EL (cell line): ENCODE data around the gene APPBP2.
A peak's percentile ranks its signal among the peaks of the same experiment; 100 is the strongest.
"Not testable (repeated sequence)": the region's sequence is repeated elsewhere in the genome, so short reads cannot be mapped to it uniquely, and the experiment has no call there.

Source experiments
- DNase-seq: peaks from one replicate; pipeline ENCODE4 v3.0.0-alpha.2; 2016

The APPBP2 gene, protein sequence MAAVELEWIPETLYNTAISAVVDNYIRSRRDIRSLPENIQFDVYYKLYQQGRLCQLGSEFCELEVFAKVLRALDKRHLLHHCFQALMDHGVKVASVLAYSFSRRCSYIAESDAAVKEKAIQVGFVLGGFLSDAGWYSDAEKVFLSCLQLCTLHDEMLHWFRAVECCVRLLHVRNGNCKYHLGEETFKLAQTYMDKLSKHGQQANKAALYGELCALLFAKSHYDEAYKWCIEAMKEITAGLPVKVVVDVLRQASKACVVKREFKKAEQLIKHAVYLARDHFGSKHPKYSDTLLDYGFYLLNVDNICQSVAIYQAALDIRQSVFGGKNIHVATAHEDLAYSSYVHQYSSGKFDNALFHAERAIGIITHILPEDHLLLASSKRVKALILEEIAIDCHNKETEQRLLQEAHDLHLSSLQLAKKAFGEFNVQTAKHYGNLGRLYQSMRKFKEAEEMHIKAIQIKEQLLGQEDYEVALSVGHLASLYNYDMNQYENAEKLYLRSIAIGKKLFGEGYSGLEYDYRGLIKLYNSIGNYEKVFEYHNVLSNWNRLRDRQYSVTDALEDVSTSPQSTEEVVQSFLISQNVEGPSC

GRCh38 chr17:60525685-60526514, at the start of gene APPBP2:
TSS of gene APPBP2 (minus strand) at chr17:60526242. CDS start at chr17:60525931, 311 bp downstream.
- peak; percentile 90 for DNase-seq

DNA sequence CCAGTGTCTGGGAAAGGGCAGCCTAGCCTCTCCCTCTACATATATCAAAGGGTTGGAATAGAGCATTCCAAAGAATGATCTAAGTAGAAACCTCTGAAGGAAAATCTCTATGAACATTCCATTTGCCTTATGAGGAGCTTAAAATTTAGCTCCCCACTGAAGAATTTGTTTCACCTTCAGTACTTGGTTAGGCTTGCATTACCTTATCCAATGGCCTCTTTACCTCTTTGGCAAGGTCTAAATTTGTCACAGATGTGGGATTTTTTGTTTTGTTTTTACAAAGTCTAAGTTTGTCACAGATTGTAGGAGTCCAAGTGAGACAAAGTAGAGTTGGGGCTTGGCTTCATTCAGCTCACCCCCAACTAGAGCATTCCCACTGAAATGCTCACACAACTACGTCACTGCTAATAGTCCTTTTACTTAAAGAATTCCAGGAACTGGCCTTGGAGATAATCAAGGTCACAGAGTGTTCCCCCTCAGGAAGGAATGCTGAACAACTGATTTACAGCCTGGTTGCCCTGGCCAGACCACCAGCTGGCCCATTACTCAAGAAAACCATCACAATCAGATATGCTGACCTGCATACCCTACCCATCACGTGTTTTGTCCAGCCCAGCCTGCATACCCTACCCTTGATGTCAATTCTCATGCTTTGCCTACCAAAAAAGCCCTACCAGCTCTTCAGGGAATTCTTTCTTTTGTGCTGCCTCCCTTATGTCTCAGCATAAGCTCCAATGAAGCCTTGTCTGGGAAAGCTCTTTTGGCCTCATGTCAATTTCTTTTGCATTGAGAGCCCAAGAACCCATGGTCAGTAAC, 47.4 kb upstream of the APPBP2 start:
- peak; percentile 77 for DNase-seq

DNA sequence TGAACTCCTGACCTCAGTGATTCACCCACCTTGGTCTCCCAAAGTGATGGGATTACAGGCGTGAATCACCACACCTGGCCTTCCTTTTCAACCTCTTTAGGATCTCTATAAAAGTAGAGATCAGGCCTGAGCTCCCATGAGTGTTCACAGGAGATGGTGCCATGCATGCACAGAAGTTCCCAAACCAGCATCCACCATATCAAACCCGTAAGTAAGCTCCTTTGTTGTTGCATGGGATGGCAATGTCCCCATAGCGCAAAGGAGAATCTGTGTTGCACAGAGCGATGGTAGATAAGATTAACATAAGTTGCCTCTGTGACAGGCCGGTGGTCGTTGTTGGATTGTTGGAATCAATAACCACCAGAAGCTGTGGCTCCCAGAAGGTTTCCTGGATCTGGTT, 39.2 kb upstream of the APPBP2 start:
- DNase-seq: no peak

DNA sequence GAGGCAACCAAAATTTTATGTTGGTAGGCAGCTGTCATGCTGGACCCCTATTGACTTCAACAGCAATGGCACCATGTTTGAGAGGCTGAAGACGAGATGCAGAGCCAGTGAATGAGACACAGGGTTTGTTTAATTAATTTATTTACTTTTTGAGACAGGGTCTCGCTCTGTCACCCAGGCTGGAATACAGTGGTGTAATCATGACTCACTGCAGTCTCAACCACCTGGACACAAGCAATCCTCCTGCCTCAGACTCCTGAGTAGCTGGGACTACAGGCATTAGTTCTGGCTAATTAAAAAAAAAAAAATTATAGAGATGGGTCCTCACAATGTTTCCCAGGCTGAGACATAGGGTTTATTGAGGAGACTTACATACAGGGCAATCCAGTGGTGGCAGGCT, 37.7 kb upstream of the APPBP2 start:
- no peak for DNase-seq

- DNase-seq: no peak
Observed at GRCh38 chr17:60562421-60562820, 36.4 kb upstream of the APPBP2 start.

- DNase-seq: no peak
Observed at GRCh38 chr17:60560860-60561257, 34.8 kb upstream of the APPBP2 start.

DNA sequence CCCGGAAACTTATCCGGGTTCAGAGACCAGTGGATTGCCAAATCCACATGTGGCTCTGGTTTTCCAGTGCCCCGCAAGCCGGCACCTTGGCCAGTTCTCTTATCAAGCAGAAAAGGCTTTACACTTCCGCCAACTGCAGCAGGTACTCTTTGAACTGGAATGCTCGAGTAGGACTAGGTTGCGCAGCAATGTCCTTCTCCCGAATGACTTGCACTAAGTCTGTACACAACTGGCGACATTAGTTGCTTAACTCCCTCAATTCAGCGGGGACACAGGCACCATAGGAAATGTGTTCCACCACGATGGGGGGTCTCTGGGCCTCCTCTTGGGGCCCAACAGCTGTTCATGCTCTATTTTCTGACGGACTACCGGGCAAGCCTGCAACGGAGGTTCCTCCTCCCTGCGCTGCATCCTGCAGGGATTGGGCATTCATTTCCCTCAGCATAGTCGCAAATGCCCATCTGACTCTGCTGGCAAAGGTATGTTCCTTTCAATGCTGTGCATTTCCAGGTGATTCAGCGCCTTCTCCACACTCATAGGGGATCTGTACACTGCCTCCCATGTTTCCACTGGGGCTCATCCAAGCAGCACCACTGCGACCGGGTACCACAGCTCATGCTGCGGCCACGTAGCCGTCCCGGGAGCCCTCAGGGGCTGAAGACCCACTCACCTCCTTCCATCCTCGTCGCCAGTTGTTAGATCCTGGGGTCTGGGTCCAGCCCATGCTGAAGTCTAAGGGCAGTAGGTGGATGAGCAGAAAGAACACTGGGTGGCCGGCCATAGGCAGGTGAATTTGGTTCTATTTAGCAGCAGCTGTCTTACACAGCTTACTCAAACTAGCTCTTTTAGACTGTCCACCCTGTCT, 34.2 kb upstream of the APPBP2 start:
- no peak for DNase-seq

- no peak for DNase-seq
Observed at GRCh38 chr17:60559659-60559994, 33.6 kb upstream of the APPBP2 start.

- no peak for DNase-seq
Observed at GRCh38 chr17:60557805-60558204, 31.8 kb upstream of the APPBP2 start.

- no peak for DNase-seq
Observed at GRCh38 chr17:60555786-60556185, 29.7 kb upstream of the APPBP2 start.

DNA sequence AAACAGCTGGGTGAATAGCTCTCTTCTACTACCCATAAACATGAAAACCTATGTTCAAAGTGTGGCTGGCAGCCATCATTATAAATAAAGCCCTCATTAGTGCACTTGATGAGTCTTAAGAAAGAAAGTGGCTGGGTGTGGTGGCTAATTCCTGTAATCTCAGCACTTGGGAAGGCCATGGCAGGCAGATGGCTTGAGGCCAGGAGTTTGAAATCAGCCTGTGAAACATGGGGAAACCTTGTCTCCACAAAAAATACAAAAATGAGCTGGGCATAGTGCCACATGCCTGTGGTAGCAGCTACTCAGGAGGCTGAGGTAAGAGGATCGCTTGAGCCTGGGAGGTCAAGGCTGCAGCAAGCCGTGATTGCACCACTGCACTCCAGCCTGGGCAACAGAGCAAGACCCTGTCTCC, 28.3 kb upstream of the APPBP2 start:
- peak; percentile 82 for DNase-seq

DNA sequence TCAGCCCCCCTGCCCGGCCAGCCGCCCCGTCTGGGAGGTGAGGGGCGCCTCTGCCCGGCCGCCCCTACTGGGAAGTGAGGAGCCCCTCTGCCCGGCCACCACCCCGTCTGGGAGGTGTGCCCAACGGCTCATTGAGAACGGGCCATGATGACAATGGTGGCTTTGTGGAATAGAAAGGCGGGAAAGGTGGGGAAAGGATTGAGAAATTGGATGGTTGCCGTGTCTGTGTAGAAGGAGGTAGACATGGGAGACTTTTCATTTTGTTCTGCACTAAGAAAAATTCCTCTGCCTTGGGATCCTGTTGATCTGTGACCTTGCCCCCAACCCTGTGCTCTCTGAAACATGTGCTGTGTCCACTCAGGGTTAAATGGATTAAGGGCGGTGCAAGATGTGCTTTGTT, 26.2 kb upstream of the APPBP2 start:
- DNase-seq: not testable (repeated sequence)

DNA sequence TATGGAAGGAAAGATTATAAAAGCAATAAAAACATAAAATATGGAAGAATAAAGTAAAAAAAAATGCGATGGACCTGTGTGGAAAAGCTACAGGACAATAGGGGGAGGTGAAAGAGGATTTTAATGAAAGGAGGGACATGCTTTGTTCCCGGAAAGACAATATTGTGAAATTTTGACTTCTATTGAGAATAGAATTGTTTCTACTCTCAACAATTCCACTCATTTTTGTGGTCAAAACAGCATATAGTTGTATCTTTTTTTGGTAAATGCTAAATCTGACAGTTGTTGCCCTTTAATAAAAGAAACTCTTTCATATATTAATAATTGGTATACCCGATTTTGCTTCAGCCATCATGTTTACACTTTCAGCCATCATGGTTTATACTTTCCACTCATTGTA, 22.9 kb upstream of the APPBP2 start:
- DNase-seq: no peak

GRCh38 chr17:60545465-60546191, 19.6 kb upstream of the APPBP2 start:
- DNase-seq: no peak

DNA sequence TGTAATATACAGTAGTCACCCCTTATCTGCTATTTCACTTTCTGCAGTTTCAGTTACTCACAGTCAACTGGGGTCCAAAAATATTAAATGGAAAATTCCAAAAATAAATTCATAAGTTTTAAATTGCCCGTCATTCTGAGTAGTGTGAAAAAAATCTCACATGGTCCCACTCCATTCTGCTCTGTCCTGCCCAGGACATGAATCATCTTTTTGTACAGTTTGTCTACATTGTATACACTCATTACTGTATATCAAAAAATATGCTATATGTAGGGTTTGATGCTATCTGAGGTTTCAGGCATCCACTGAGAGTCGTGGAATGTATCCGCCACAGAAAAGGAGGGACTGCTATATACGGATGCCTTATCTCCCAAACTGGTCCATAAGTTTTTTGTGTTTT, 16.0 kb upstream of the APPBP2 start:
- peak; percentile 26 for DNase-seq

DNA sequence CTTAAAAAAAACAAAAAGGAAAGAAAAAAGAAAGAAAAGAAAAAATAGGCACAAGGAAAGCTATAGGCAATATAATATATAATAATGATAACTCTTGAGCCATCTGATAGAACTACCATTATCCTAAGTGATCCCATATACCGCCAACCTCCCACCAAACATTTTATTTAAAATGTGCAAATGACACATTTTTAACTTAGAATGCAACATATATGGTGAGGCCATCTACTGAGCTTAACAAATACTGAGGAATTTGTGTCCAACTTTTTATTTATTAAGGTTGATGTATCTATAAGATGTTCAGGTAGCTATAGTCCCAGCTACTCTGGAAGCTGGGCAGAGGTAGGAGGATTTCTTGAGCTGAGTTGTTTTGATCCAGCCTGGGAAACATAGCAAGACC, 14.4 kb upstream of the APPBP2 start:
- no peak for DNase-seq

GRCh38 chr17:60539807-60540206, 13.8 kb upstream of the APPBP2 start:
- DNase-seq: no peak

DNA sequence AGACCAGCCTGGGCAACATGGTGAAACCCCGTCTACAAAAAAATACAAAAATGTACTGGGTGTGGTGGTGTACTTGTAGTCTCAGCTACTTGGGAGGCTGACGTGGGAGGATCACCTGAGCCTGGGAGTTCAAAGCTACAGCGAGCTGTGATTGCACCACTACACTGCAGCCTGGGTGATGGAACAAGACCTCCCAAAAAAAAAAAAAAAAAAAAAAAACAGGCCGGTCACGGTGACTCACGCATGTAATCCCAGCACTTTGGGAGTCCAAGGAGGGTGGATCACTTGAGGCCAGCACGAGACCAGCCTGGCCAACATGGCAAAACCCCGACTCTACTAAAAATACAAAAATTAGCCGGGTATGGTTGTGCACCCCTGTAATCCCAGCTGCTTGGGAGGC, 12.7 kb upstream of the APPBP2 start:
- no peak for DNase-seq

GRCh38 chr17:60535382-60536279, 9.6 kb upstream of the APPBP2 start:
- DNase-seq: peak; percentile 69

DNA sequence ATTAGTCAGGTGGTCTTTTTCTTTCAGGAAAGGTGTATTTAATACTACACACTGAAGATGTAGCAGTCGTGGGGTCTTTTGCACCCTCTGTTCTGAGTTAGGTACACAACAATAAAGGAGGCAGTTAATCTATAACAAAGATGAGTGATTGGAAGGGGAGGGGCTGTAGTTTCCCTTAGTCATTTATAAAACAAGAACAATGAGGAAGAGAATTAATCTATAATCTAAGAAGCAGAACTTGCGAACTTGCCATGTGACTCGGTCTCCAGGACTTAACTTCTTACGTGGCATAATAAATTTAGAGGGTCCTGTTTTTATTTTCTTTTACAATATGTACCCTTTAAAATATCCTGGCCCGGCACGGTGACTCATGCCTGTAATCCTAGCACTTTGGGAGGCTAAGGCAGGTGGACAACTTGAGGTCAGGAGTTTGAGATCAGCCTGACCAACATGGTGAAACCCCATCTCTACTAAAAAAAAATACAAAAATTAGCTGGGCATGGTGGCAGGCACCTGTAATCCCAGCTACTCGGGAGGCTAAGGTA, 8.6 kb upstream of the APPBP2 start:
- no peak for DNase-seq
